H9 (cell line): ENCODE results near the gene WDR91. TPM values are rescaled to one million over a fixed set of nuclear protein-coding genes. Genes with fewer than 3 reads are reported as not detected.

Experiments
- DNase-seq: peaks from one replicate; pipeline ENCODE4 v3.0.0-alpha.2; 2017
- H2AFZ ChIP-seq: one replicate; pipeline ENCODE4 v1.6.1; 2013; ENCODE audit warnings: mild to moderate bottlenecking, low read length, control low read depth, moderate library complexity
- H2AK5ac ChIP-seq: 2 replicates; pipeline ENCODE4 v1.6.1; 2013; ENCODE audit warnings: low read length, control low read depth, mixed read lengths; ENCODE audit not compliant: insufficient read length
- H2BK120ac ChIP-seq: one replicate; pipeline ENCODE4 v1.6.1; 2013; ENCODE audit warnings: low read depth, mild to moderate bottlenecking, low read length, control low read depth, inconsistent platforms; ENCODE audit not compliant: poor library complexity, severe bottlenecking
- H2BK12ac ChIP-seq: 2 replicates; pipeline ENCODE4 v1.6.1; 2013; ENCODE audit warnings: low read length, control low read depth, mixed read lengths, low read depth; ENCODE audit not compliant: insufficient read length
- H2BK15ac ChIP-seq: 2 replicates; pipeline ENCODE4 v1.6.1; 2013; ENCODE audit warnings: low read depth, low read length, control low read depth
- H2BK20ac ChIP-seq: one replicate; pipeline ENCODE4 v1.6.1; 2013; ENCODE audit warnings: low read depth, mild to moderate bottlenecking, low read length, control low read depth, inconsistent platforms; ENCODE audit not compliant: poor library complexity, severe bottlenecking
- H2BK5ac ChIP-seq: 2 replicates; pipeline ENCODE4 v1.6.1; 2013; ENCODE audit warnings: low read length, control low read depth, mixed read lengths; ENCODE audit not compliant: insufficient read length
- H3K14ac ChIP-seq: 2 replicates; pipeline ENCODE4 v1.6.1; 2013; ENCODE audit warnings: low read length, control low read depth; ENCODE audit not compliant: insufficient read depth
- H3K18ac ChIP-seq: 2 replicates; pipeline ENCODE4 v1.6.1; 2013; ENCODE audit warnings: low read depth, mild to moderate bottlenecking, mixed read lengths, low read length, control low read depth; ENCODE audit not compliant: insufficient read length
- H3K23ac ChIP-seq: 2 replicates; pipeline ENCODE4 v1.6.1; 2013; ENCODE audit warnings: low read length, control low read depth, mixed read lengths, low read depth; ENCODE audit not compliant: insufficient read length
- H3K23me2 ChIP-seq: 2 replicates; pipeline ENCODE4 v1.6.1; 2013; ENCODE audit warnings: low read depth, mild to moderate bottlenecking, mixed read lengths, low read length, control low read depth; ENCODE audit not compliant: insufficient read length, poor library complexity, severe bottlenecking
- H3K27ac ChIP-seq: 2 replicates; pipeline ENCODE4 v1.5.1; 2013; ENCODE audit warnings: low read length, control low read depth, mixed read lengths, low read depth; ENCODE audit not compliant: insufficient read length
- H3K27me3 ChIP-seq: 2 replicates; pipeline ENCODE4 v1.6.1; 2013; ENCODE audit warnings: low read length, control low read depth, inconsistent platforms; ENCODE audit not compliant: insufficient read depth
- H3K4ac ChIP-seq: 2 replicates; pipeline ENCODE4 v1.6.1; 2013; ENCODE audit warnings: low read depth, mild to moderate bottlenecking, control low read depth, inconsistent platforms, low read length, moderate library complexity
- H3K4me1 ChIP-seq: 2 replicates; pipeline ENCODE4 v1.6.1; 2013; ENCODE audit warnings: low read length, control low read depth, inconsistent platforms; ENCODE audit not compliant: insufficient read depth
- H3K4me2 ChIP-seq: 2 replicates; pipeline ENCODE4 v1.6.1; 2013; ENCODE audit warnings: low read length, control low read depth, mixed read lengths; ENCODE audit not compliant: insufficient read length, insufficient read depth
- H3K56ac ChIP-seq: 2 replicates; pipeline ENCODE4 v1.6.1; 2013; ENCODE audit warnings: low read depth, mild to moderate bottlenecking, mixed read lengths, low read length, control low read depth; ENCODE audit not compliant: insufficient read length
- H3K79me1 ChIP-seq: 2 replicates; pipeline ENCODE4 v1.6.1; 2013; ENCODE audit warnings: low read depth, mild to moderate bottlenecking, moderate library complexity, low read length, control low read depth, inconsistent platforms; ENCODE audit not compliant: insufficient read depth, poor library complexity, severe bottlenecking
- H3K79me2 ChIP-seq: 2 replicates; pipeline ENCODE4 v1.6.1; 2013; ENCODE audit warnings: low read length, control low read depth, inconsistent platforms; ENCODE audit not compliant: insufficient read depth
- H3K9ac ChIP-seq: 2 replicates; pipeline ENCODE4 v1.6.1; 2013; ENCODE audit warnings: low read length, control low read depth, mixed read lengths; ENCODE audit not compliant: insufficient read length; ENCODE audit errors: extremely low read depth
- H3K9me3 ChIP-seq: one replicate; pipeline ENCODE4 v1.6.1; 2013; ENCODE audit warnings: low read depth, low read length, inconsistent platforms; ENCODE audit not compliant: control insufficient read depth
- H3T11ph ChIP-seq: one replicate; pipeline ENCODE4 v1.6.1; 2013; ENCODE audit warnings: mild to moderate bottlenecking, low read length, control low read depth, inconsistent platforms
- H4K20me1 ChIP-seq: one replicate; pipeline ENCODE4 v1.6.1; 2013; ENCODE audit not compliant: control insufficient read depth, insufficient read length, insufficient read depth
- H4K5ac ChIP-seq: 2 replicates; pipeline ENCODE4 v1.6.1; 2013; ENCODE audit warnings: low read depth, mild to moderate bottlenecking, mixed read lengths, low read length, control low read depth; ENCODE audit not compliant: insufficient read length
- H4K8ac ChIP-seq: replicated peaks from 2 replicates; pipeline ENCODE4 v1.6.1; 2013; ENCODE audit warnings: low read length, control low read depth, mixed read lengths, low read depth; ENCODE audit not compliant: insufficient read length
- H4K91ac ChIP-seq: 2 replicates; pipeline ENCODE4 v1.6.1; 2013; ENCODE audit warnings: low read depth, mild to moderate bottlenecking, moderate library complexity, mixed read lengths, low read length, control low read depth; ENCODE audit not compliant: insufficient read length
- H3K27ac Mint-ChIP-seq, 3 experiments: 2 replicates in 2 of 3; 3 replicates in 1 of 3; pipeline ENCODE4 v1.8.0; 2020 to 2021; ENCODE audit warnings: mixed read lengths in 3 of 3, mild to moderate bottlenecking in 1 of 3, moderate library complexity in 1 of 3
- H3K27me3 Mint-ChIP-seq: 2 replicates; pipeline ENCODE4 v1.8.0; 2021; ENCODE audit warnings: low read depth, mild to moderate bottlenecking, moderate library complexity, mixed read lengths
- H3K36me3 Mint-ChIP-seq, 3 experiments: 2 replicates in 2 of 3; 3 replicates in 1 of 3; pipeline ENCODE4 v1.8.0; 2020 to 2021; ENCODE audit warnings: low read depth in 3 of 3, mixed read lengths in 3 of 3; ENCODE audit not compliant: insufficient read depth in 1 of 3
- H3K4me1 Mint-ChIP-seq, 2 experiments: 2 replicates each; pipeline ENCODE4 v1.8.0; 2020; ENCODE audit warnings: mixed read lengths in 2 of 2
- H3K4me3 Mint-ChIP-seq, 2 experiments: 2 replicates in 1 of 2; 3 replicates in 1 of 2; pipeline ENCODE4 v1.8.0; 2020 to 2021; ENCODE audit warnings: mild to moderate bottlenecking in 2 of 2, mixed read lengths in 2 of 2, moderate library complexity in 1 of 2
- H3K9me3 Mint-ChIP-seq, 2 experiments: 2 replicates in 1 of 2; 3 replicates in 1 of 2; pipeline ENCODE4 v1.8.0; 2020; ENCODE audit warnings: mild to moderate bottlenecking in 2 of 2, mixed read lengths in 2 of 2, moderate library complexity in 1 of 2
- WGBS: extraction: QIAGEN DNeasy Blood & Tissue Kit; methylation state at CpG from one replicate; pipeline ENCODE4 v1.1.7; 2013; ENCODE audit warnings: missing lambda C conversion rate, low lambda C conversion rate, mixed read lengths; ENCODE audit not compliant: insufficient read length; ENCODE audit errors: extremely low coverage; 5-methylcytosine and 5-hydroxymethylcytosine counted together
- total RNA-seq: library from RNA; stranded (reverse); gene quantifications from 2 replicates; pipeline ENCODE4 v1.2.1, GENCODE V29; 2021
- TF ChIP-seq, protein P1 (sequence below): fragments of 200-600 bp; sonication (generic); conservative IDR thresholded peaks from 3 replicates; pipeline ENCODE4 v1.8.0; 2021; ENCODE audit warnings: antibody characterized with exemption, mild to moderate bottlenecking

Gene WDR91
- total RNA-seq, 1 experiment from 2014 or later = 9.4 TPM

DNA sequence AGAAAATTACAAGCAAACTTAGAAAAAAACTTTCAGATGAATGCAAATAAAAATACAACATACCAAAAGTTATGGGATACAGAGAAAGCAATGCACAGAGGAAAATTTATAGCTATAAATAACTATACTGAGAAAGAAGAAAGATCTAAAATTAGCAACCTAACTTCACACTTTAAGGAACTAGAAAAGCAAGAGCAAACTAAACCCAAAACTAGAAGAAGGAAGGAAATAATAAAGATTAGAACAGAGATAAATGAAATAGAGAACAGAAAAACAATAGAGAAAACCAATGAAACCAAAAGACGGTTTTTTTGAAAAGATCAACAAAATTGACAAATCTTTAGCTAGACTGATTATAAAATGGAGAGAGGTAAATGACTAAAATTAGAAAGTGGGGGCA, 12.7 kb upstream of the WDR91 start:
- WGBS = no CpG with 5 or more reads among the region's 1 CpG
- Mint-ChIP-seq H3K9me3 (no peaks in the 10 kb centered on the region), H3K4me3 (no peak overlapping the region), H3K36me3 (no peaks in the 10 kb centered on the region), H3K4me1 (peaks cover 6 to 17% of the 10 kb centered on the region in 2 experiments), H3K27me3 (no peaks in the 10 kb centered on the region), H3K27ac (no peak overlapping the region)
- no peak for DNase-seq
- H2BK12ac ChIP-seq = no peak overlapping the region
- H3K4ac ChIP-seq = no peak overlapping the region
- H2AK5ac ChIP-seq = no peak overlapping the region
- H3K4me2 ChIP-seq = no peak overlapping the region
- H3T11ph ChIP-seq = no peak overlapping the region
- no peak overlapping the region for H2BK120ac ChIP-seq
- no peak overlapping the region for H4K5ac ChIP-seq
- no peaks in the 10 kb centered on the region for H3K79me2 ChIP-seq
- no peak overlapping the region for H4K8ac ChIP-seq
- no peak overlapping the region for H3K9ac ChIP-seq
- H3K4me1 ChIP-seq = no peaks in the 10 kb centered on the region
- H3K27ac ChIP-seq = no peak overlapping the region
- no peaks in the 10 kb centered on the region for H3K9me3 ChIP-seq
- TF ChIP-seq, protein P1, sequence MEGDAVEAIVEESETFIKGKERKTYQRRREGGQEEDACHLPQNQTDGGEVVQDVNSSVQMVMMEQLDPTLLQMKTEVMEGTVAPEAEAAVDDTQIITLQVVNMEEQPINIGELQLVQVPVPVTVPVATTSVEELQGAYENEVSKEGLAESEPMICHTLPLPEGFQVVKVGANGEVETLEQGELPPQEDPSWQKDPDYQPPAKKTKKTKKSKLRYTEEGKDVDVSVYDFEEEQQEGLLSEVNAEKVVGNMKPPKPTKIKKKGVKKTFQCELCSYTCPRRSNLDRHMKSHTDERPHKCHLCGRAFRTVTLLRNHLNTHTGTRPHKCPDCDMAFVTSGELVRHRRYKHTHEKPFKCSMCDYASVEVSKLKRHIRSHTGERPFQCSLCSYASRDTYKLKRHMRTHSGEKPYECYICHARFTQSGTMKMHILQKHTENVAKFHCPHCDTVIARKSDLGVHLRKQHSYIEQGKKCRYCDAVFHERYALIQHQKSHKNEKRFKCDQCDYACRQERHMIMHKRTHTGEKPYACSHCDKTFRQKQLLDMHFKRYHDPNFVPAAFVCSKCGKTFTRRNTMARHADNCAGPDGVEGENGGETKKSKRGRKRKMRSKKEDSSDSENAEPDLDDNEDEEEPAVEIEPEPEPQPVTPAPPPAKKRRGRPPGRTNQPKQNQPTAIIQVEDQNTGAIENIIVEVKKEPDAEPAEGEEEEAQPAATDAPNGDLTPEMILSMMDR = no peak
- H4K20me1 ChIP-seq = no peaks in the 10 kb centered on the region
- no peaks in the 10 kb centered on the region for H3K27me3 ChIP-seq
- no peak overlapping the region for H4K91ac ChIP-seq
- H2AFZ ChIP-seq = no peak overlapping the region
- no peak overlapping the region for H3K56ac ChIP-seq
- no peak overlapping the region for H2BK15ac ChIP-seq
- H3K14ac ChIP-seq = no peak overlapping the region
- no peaks in the 10 kb centered on the region for H3K79me1 ChIP-seq
- H3K18ac ChIP-seq = no peak overlapping the region
- no peaks in the 10 kb centered on the region for H3K23me2 ChIP-seq
- H2BK5ac ChIP-seq = no peak overlapping the region
- H2BK20ac ChIP-seq = no peak overlapping the region
- no peak overlapping the region for H3K23ac ChIP-seq
